HEK293 (cell line): ENCODE results near the gene METTL26.
A peak's percentile ranks its signal among the peaks of the same experiment; 100 is the strongest.

ENCODE experiments used
- CTCF ChIA-PET: fragments of 350-600 bp; formaldehyde crosslinking; extraction: SDS; loops from one replicate; lab custom pipeline; 2021; ENCODE audit warnings: antibody characterized with exemption; lab: Yijun Ruan, JAX
- POLR2A ChIA-PET: fragments of 300-600 bp; formaldehyde crosslinking; extraction: SDS; loops from one replicate; lab custom pipeline; 2020; ENCODE audit warnings: antibody characterized with exemption, inconsistent platforms; lab: Yijun Ruan, JAX
- H3K27ac ChIP-seq: fragments of 200-500 bp; sonication (Bioruptor generic); 2 replicates; pipeline ENCODE4 v1.5.1; 2014; ENCODE audit warnings: low read depth, low read length, control low read depth, inconsistent platforms; ENCODE audit errors: extremely low read depth
- H3K36me3 ChIP-seq, 2 experiments: fragments of 200-500 bp in 1 of 2; sonication (Bioruptor generic) in 1 of 2; 1 replicate in 1 of 2; 2 replicates in 1 of 2; pipeline ENCODE4 v1.5.1; 2014 to 2017; ENCODE audit warnings: inconsistent platforms in 2 of 2, low read length in 2 of 2; ENCODE audit not compliant: control insufficient read depth in 2 of 2, insufficient read depth in 1 of 2
- H3K4me1 ChIP-seq: fragments of 200-500 bp; sonication (Bioruptor generic); 2 replicates; pipeline ENCODE4 v1.5.1; 2014; ENCODE audit warnings: mild to moderate bottlenecking, low read length, inconsistent platforms; ENCODE audit not compliant: control insufficient read depth, insufficient read depth
- H3K4me3 ChIP-seq: 2 replicates; pipeline ENCODE4 v1.5.1; 2011; ENCODE audit warnings: low read depth, mild to moderate bottlenecking, control low read depth, low read length, moderate library complexity
- H3K9me3 ChIP-seq: fragments of 200-500 bp; sonication (Bioruptor generic); 2 replicates; pipeline ENCODE4 v1.5.1; 2014; ENCODE audit warnings: low read depth, low read length, inconsistent platforms; ENCODE audit not compliant: control insufficient read depth, insufficient read depth
- BCL11A ChIP-seq: fragments of 450-650 bp; formaldehyde crosslinking; IDR thresholded peaks from 2 replicates; pipeline ENCODE4 v1.5.1; 2016; ENCODE audit warnings: low read depth, missing biosample characterization, missing genetic modification characterization
- BCL11B ChIP-seq: fragments of 450-650 bp; formaldehyde crosslinking; IDR thresholded peaks from 2 replicates; pipeline ENCODE4 v1.5.1; 2016; ENCODE audit warnings: low read depth, missing biosample characterization, missing genetic modification characterization
- IKZF3 ChIP-seq: fragments of 450-650 bp; IDR thresholded peaks from 2 replicates; pipeline ENCODE4 v1.5.0; 2018; ENCODE audit warnings: missing biosample characterization, mild to moderate bottlenecking, missing genetic modification characterization, moderate library complexity
- KLF8 ChIP-seq: fragments of 450-650 bp; formaldehyde crosslinking; IDR thresholded peaks from 2 replicates; pipeline ENCODE4 v1.5.1; 2016; ENCODE audit warnings: missing biosample characterization, missing genetic modification characterization
- KLF9 ChIP-seq: fragments of 450-650 bp; formaldehyde crosslinking; IDR thresholded peaks from 2 replicates; pipeline ENCODE4 v1.5.1; 2016; ENCODE audit warnings: missing biosample characterization, missing genetic modification characterization, low read depth
- OSR2 ChIP-seq: fragments of 450-650 bp; formaldehyde crosslinking; IDR thresholded peaks from 2 replicates; pipeline ENCODE4 v1.5.1; 2016; ENCODE audit warnings: missing biosample characterization, missing genetic modification characterization
- REPIN1 ChIP-seq: fragments of 450-650 bp; formaldehyde crosslinking; IDR thresholded peaks from 2 replicates; pipeline ENCODE4 v1.5.1; 2017; ENCODE audit warnings: missing biosample characterization, missing genetic modification characterization, low read depth
- SP3 ChIP-seq: fragments of 450-650 bp; formaldehyde crosslinking; IDR thresholded peaks from 2 replicates; pipeline ENCODE4 v1.5.1; 2016; ENCODE audit warnings: missing biosample characterization, missing genetic modification characterization
- ZBTB1 ChIP-seq: fragments of 450-650 bp; formaldehyde crosslinking; IDR thresholded peaks from 2 replicates; pipeline ENCODE4 v1.5.1; 2016; ENCODE audit warnings: missing biosample characterization, missing genetic modification characterization
- ZBTB17 ChIP-seq: fragments of 450-650 bp; formaldehyde crosslinking; IDR thresholded peaks from 2 replicates; pipeline ENCODE4 v1.5.1; 2016; ENCODE audit warnings: missing biosample characterization, missing genetic modification characterization
- ZFP37 ChIP-seq: fragments of 450-650 bp; formaldehyde crosslinking; IDR thresholded peaks from 2 replicates; pipeline ENCODE4 v1.5.1; 2016; ENCODE audit warnings: missing biosample characterization, missing genetic modification characterization
- ZNF10 ChIP-seq: fragments of 450-650 bp; formaldehyde crosslinking; IDR thresholded peaks from 2 replicates; pipeline ENCODE4 v1.5.1; 2017; ENCODE audit warnings: missing biosample characterization, missing genetic modification characterization
- ZNF239 ChIP-seq: fragments of 450-650 bp; formaldehyde crosslinking; IDR thresholded peaks from 2 replicates; pipeline ENCODE4 v1.5.1; 2016; ENCODE audit warnings: missing biosample characterization, missing genetic modification characterization
- ZNF292 ChIP-seq: fragments of 450-650 bp; formaldehyde crosslinking; IDR thresholded peaks from 2 replicates; pipeline ENCODE4 v1.5.1; 2016; ENCODE audit warnings: low read depth, missing biosample characterization, missing genetic modification characterization, borderline replicate concordance
- ZNF391 ChIP-seq: fragments of 450-650 bp; formaldehyde crosslinking; IDR thresholded peaks from 2 replicates; pipeline ENCODE4 v1.5.1; 2016; ENCODE audit warnings: low read depth, missing biosample characterization, missing genetic modification characterization, borderline replicate concordance
- ZNF473 ChIP-seq: fragments of 450-650 bp; formaldehyde crosslinking; IDR thresholded peaks from 2 replicates; pipeline ENCODE4 v1.5.1; 2017; ENCODE audit warnings: missing biosample characterization, missing genetic modification characterization
- ZNF596 ChIP-seq: fragments of 450-650 bp; IDR thresholded peaks from 2 replicates; pipeline ENCODE4 v1.5.0; 2018; ENCODE audit warnings: missing biosample characterization, mild to moderate bottlenecking, missing genetic modification characterization, moderate library complexity
- ZNF629 ChIP-seq: fragments of 450-650 bp; formaldehyde crosslinking; IDR thresholded peaks from 2 replicates; pipeline ENCODE4 v1.5.1; 2017; ENCODE audit warnings: missing biosample characterization, missing genetic modification characterization
- ZNF707 ChIP-seq: fragments of 450-650 bp; formaldehyde crosslinking; IDR thresholded peaks from 2 replicates; pipeline ENCODE4 v1.5.1; 2016; ENCODE audit warnings: missing biosample characterization, missing genetic modification characterization
- ZNF843 ChIP-seq: fragments of 450-650 bp; formaldehyde crosslinking; IDR thresholded peaks from 2 replicates; pipeline ENCODE4 v1.5.1; 2016; ENCODE audit warnings: missing biosample characterization, missing genetic modification characterization
- ZXDB ChIP-seq: fragments of 450-650 bp; formaldehyde crosslinking; IDR thresholded peaks from 2 replicates; pipeline ENCODE4 v1.5.1; 2016; ENCODE audit warnings: missing biosample characterization, missing genetic modification characterization
- TF ChIP-seq, protein P1 (sequence below): fragments of 450-650 bp; formaldehyde crosslinking; IDR thresholded peaks from 2 replicates; pipeline ENCODE4 v1.5.1; 2016; ENCODE audit warnings: missing biosample characterization, missing genetic modification characterization
- TF ChIP-seq, protein P2 (sequence below): fragments of 450-650 bp; IDR thresholded peaks from 2 replicates; pipeline ENCODE4 v1.5.1; 2018; ENCODE audit warnings: missing biosample characterization, mild to moderate bottlenecking, missing genetic modification characterization
- TF ChIP-seq, protein P3 (sequence below): fragments of 450-650 bp; formaldehyde crosslinking; IDR thresholded peaks from 2 replicates; pipeline ENCODE4 v1.5.1; 2016; ENCODE audit warnings: missing biosample characterization, missing genetic modification characterization
- TF ChIP-seq, protein P4 (sequence below): fragments of 450-650 bp; formaldehyde crosslinking; IDR thresholded peaks from 2 replicates; pipeline ENCODE4 v1.5.1; 2016; ENCODE audit warnings: missing biosample characterization, missing genetic modification characterization

METTL26 gene

DNA sequence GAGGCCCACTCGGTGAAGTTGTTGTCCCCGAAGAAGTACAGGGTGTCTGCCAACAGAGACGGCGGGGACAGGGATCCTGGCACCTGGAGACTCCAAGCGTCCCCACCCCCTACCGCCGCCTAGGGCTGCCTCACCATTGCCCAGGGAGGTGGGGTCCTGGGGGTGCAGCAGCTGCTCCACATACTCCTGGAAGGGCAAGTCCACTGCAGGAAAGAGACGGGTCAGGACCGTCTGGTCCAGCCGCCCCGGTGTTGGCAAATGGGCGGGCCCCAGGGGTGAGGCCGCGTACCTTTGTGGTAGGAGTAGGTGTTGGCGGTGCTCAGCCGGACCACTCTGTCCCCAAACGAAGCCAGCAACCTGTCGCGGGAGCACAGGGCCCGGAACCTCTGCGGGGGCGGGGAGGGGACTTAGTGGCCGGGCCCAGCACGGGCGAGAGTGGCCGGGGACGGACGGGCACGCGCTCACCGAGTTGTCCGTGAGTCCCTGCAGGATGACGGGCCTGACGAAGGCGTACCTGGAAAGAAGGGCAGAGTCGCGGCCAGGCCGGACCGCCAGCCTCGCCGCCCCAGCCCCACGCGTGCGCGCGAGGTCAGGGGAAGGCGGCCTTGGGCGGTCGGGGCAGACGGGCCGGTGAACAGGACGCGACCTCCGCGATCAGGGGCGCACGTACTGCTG, 47.4 kb upstream of the METTL26 start (continued):
- TF ChIP-seq, protein P1, sequence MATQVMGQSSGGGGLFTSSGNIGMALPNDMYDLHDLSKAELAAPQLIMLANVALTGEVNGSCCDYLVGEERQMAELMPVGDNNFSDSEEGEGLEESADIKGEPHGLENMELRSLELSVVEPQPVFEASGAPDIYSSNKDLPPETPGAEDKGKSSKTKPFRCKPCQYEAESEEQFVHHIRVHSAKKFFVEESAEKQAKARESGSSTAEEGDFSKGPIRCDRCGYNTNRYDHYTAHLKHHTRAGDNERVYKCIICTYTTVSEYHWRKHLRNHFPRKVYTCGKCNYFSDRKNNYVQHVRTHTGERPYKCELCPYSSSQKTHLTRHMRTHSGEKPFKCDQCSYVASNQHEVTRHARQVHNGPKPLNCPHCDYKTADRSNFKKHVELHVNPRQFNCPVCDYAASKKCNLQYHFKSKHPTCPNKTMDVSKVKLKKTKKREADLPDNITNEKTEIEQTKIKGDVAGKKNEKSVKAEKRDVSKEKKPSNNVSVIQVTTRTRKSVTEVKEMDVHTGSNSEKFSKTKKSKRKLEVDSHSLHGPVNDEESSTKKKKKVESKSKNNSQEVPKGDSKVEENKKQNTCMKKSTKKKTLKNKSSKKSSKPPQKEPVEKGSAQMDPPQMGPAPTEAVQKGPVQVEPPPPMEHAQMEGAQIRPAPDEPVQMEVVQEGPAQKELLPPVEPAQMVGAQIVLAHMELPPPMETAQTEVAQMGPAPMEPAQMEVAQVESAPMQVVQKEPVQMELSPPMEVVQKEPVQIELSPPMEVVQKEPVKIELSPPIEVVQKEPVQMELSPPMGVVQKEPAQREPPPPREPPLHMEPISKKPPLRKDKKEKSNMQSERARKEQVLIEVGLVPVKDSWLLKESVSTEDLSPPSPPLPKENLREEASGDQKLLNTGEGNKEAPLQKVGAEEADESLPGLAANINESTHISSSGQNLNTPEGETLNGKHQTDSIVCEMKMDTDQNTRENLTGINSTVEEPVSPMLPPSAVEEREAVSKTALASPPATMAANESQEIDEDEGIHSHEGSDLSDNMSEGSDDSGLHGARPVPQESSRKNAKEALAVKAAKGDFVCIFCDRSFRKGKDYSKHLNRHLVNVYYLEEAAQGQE: peak; percentile 26; the same call in 1 of the 2 replicates

DNA sequence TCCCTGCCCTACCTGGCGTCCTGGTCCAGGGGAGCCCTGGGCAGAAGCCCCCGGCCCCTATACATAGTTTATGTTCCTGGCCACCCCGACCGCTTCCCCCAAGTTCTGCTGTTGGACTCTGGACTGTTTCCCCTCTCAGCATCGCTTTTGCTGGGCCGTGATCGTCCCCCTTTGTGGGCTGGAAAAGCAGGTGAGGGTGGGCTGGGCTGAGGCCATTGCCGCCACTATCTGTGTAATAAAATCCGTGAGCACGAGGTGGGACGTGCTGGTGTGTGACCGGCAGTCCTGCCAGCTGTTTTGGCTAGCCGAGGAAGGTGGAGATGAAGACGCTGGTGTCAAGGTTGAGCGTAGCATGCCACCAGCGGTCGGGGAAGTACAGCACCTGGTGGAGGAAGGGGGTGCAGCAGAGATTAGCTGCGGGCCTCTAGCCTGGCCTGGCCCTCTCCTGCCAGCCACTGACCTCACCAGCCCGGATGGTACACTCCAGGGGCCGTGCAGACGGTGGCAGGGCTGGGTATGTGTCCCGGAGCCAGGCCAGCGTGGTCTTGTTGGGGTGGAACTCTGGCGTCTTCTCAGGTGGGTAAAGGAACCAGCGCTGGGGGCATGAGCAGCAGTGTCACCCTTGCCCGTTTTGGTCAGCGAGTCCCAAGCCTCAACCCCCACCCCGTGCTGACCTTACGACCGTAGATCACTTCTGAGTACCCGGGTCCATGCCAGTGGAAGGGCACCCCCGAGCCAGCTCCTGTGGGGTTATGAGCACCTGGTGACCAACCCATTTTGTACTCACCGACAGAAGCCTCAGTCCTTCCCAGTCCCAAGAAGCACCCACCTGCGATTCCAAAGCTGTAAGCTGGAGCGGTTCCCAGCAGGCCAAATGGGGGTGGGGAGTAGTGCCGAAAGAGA, 46.6 kb upstream of the METTL26 start:
- Histone ChIP-seq H3K4me3 (peak overlapping the region; percentile 68), H3K36me3 (peaks cover 3 to 58% of the 10 kb centered on the region in 2 experiments; a peak in 1 of 3 replicates), H3K27ac (peak overlapping the region; percentile 97), H3K9me3 (no peaks in the 10 kb centered on the region), H3K4me1 (peaks cover 14% of the 10 kb centered on the region; the same call in 1 of the 2 replicates)
- CTCF ChIA-PET: interaction anchor here (0.6 to 1.0 kb wide), 3 partner anchors 88 to 375 kb away, joined by 3 to 5 read pairs (median 4); no protein-coding TSS in a partner anchor
- POLR2A ChIA-PET: interaction anchor here (0.9 to 5.4 kb wide), 5 partner anchors 7 to 38 kb away, joined by 3 to 57 read pairs (median 15); partner anchors contain the start of genes ANTKMT, RHOT2 and WDR24
- TF ChIP-seq ZNF10 (tag by site-specific recombination) (peak; percentile 94), REPIN1 (tag by site-specific recombination) (no peak), ZXDB (tag by site-specific recombination) (peak; percentile 78), KLF8 (tag by site-specific recombination) (peak; percentile 31; the same call in 1 of the 2 replicates), ZBTB17 (tag by site-specific recombination) (peak; percentile 38), ZNF843 (tag by site-specific recombination) (0 out of 2 replicates have a peak, but pooled peaks have one; percentile 12), ZNF629 (tag by site-specific recombination) (0 out of 2 replicates have a peak, but pooled peaks have one; percentile 11), OSR2 (tag by site-specific recombination) (0 out of 2 replicates have a peak, but pooled peaks have one; percentile 4), ZNF239 (tag by site-specific recombination) (0 out of 2 replicates have a peak, but pooled peaks have one; percentile 62), ZNF707 (no peak), ZNF473 (no peak), SP3 (tag by site-specific recombination) (no peak), BCL11B (tag by site-specific recombination) (peak; percentile 85; the same call in 1 of the 2 replicates), ZNF391 (tag by site-specific recombination) (peak; percentile 62; the same call in 1 of the 2 replicates), ZNF596 (tag by site-specific recombination) (peak; percentile 47; the same call in 1 of the 2 replicates), IKZF3 (tag by site-specific recombination) (peak; percentile 79; the same call in 1 of the 2 replicates), KLF9 (0 out of 2 replicates have a peak, but pooled peaks have one; percentile 6), ZBTB1 (tag by site-specific recombination) (0 out of 2 replicates have a peak, but pooled peaks have one; percentile 16), ZNF292 (tag by site-specific recombination) (no peak), ZFP37 (tag by site-specific recombination) (peak; percentile 13; the same call in 1 of the 2 replicates), BCL11A (peak; percentile 40; the same call in 1 of the 2 replicates)
- TF ChIP-seq, protein P2, sequence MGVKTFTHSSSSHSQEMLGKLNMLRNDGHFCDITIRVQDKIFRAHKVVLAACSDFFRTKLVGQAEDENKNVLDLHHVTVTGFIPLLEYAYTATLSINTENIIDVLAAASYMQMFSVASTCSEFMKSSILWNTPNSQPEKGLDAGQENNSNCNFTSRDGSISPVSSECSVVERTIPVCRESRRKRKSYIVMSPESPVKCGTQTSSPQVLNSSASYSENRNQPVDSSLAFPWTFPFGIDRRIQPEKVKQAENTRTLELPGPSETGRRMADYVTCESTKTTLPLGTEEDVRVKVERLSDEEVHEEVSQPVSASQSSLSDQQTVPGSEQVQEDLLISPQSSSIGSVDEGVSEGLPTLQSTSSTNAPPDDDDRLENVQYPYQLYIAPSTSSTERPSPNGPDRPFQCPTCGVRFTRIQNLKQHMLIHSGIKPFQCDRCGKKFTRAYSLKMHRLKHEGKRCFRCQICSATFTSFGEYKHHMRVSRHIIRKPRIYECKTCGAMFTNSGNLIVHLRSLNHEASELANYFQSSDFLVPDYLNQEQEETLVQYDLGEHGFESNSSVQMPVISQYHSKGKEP (tag by site-specific recombination): no peak
- TF ChIP-seq, protein P3, sequence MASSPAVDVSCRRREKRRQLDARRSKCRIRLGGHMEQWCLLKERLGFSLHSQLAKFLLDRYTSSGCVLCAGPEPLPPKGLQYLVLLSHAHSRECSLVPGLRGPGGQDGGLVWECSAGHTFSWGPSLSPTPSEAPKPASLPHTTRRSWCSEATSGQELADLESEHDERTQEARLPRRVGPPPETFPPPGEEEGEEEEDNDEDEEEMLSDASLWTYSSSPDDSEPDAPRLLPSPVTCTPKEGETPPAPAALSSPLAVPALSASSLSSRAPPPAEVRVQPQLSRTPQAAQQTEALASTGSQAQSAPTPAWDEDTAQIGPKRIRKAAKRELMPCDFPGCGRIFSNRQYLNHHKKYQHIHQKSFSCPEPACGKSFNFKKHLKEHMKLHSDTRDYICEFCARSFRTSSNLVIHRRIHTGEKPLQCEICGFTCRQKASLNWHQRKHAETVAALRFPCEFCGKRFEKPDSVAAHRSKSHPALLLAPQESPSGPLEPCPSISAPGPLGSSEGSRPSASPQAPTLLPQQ: peak; percentile 8; the same call in 1 of the 2 replicates
- TF ChIP-seq, protein P4, sequence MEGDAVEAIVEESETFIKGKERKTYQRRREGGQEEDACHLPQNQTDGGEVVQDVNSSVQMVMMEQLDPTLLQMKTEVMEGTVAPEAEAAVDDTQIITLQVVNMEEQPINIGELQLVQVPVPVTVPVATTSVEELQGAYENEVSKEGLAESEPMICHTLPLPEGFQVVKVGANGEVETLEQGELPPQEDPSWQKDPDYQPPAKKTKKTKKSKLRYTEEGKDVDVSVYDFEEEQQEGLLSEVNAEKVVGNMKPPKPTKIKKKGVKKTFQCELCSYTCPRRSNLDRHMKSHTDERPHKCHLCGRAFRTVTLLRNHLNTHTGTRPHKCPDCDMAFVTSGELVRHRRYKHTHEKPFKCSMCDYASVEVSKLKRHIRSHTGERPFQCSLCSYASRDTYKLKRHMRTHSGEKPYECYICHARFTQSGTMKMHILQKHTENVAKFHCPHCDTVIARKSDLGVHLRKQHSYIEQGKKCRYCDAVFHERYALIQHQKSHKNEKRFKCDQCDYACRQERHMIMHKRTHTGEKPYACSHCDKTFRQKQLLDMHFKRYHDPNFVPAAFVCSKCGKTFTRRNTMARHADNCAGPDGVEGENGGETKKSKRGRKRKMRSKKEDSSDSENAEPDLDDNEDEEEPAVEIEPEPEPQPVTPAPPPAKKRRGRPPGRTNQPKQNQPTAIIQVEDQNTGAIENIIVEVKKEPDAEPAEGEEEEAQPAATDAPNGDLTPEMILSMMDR (tag by site-specific recombination): peak; percentile 69
